Measurements from ENCODE around the gene ASMT. TPM values are rescaled to one million over a fixed set of nuclear protein-coding genes. Genes with fewer than 3 reads are reported as not detected.
A peak's percentile ranks its signal among the peaks of the same experiment; 100 is the strongest.

The ASMT gene
- total RNA-seq, 1 experiment from 2014 or later = not detected

- BruUV-seq (replicated peaks) = no TSS peak
- ATAC-seq = peak; percentile 26; the same call in 1 of the 2 replicates
- RAD21 ChIA-PET (ENCODE audit: low non-redundant PET in 1 of 2, low total read pairs in 2 of 2, uncharacterized antibody in 2 of 2, unreplicated experiment in 2 of 2) = no interaction called here
These were observed 22.9 kb upstream of the ASMT start for GRCh38 chrX:1591863-1592469.

More at GRCh38 chrX:1591863-1592469, 22.9 kb upstream of the ASMT start:
- H3K4me3 ChIP-seq (replicated peaks in 1 of 2; ENCODE audit: low read depth in 1 of 2, low read length in 2 of 2) = peak overlapping the region; percentile 80 to 86
- no peak overlapping the region for H2AFZ ChIP-seq (ENCODE audit: low read depth, low read length, poor library complexity, severe bottlenecking)
- peaks cover 3 to 10% of the 10 kb centered on the region in 2 experiments; a peak in 3 of 4 replicates for H3K4me1 ChIP-seq (ENCODE audit: control insufficient read depth in 1 of 2, insufficient read depth in 2 of 2, low read length in 2 of 2)
- no peak for TF ChIP-seq EZH2 (IDR thresholded peaks at IDR 0.05)
- TF ChIP-seq, protein P1, sequence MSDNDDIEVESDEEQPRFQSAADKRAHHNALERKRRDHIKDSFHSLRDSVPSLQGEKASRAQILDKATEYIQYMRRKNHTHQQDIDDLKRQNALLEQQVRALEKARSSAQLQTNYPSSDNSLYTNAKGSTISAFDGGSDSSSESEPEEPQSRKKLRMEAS (IDR thresholded peaks at IDR 0.05) = no peak
- TF ChIP-seq ELF1 (IDR thresholded peaks at IDR 0.05; ENCODE audit: borderline replicate concordance, low read depth) = no peak
- no peak for TF ChIP-seq CEBPB (IDR thresholded peaks at IDR 0.05; ENCODE audit: low read depth)
- TF ChIP-seq RAD21 (IDR thresholded peaks at IDR 0.05; ENCODE audit: low read depth) = no peak
- TF ChIP-seq, protein P2, sequence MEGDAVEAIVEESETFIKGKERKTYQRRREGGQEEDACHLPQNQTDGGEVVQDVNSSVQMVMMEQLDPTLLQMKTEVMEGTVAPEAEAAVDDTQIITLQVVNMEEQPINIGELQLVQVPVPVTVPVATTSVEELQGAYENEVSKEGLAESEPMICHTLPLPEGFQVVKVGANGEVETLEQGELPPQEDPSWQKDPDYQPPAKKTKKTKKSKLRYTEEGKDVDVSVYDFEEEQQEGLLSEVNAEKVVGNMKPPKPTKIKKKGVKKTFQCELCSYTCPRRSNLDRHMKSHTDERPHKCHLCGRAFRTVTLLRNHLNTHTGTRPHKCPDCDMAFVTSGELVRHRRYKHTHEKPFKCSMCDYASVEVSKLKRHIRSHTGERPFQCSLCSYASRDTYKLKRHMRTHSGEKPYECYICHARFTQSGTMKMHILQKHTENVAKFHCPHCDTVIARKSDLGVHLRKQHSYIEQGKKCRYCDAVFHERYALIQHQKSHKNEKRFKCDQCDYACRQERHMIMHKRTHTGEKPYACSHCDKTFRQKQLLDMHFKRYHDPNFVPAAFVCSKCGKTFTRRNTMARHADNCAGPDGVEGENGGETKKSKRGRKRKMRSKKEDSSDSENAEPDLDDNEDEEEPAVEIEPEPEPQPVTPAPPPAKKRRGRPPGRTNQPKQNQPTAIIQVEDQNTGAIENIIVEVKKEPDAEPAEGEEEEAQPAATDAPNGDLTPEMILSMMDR (IDR thresholded peaks at IDR 0.05 in 2 of 3, conservative IDR thresholded peaks at IDR 0.05 in 1 of 3; ENCODE audit: borderline replicate concordance in 1 of 3, insufficient read depth in 1 of 3, low read depth in 2 of 3, low read length in 2 of 3) = no peak
- no peak for TF ChIP-seq SP1 (IDR thresholded peaks at IDR 0.05; ENCODE audit: low read depth)
- no peak for TF ChIP-seq TCF7L2 (IDR thresholded peaks at IDR 0.05; ENCODE audit: borderline replicate concordance, extremely low read depth, insufficient read depth, insufficient read length)
- no peak for TF ChIP-seq ZNF274 (IDR thresholded peaks at IDR 0.05; ENCODE audit: low read depth, low read length)
- TF ChIP-seq ATF3 (IDR thresholded peaks at IDR 0.05) = no peak
- no peak for TF ChIP-seq FOSL1 (IDR thresholded peaks at IDR 0.05; ENCODE audit: low read depth)
- TF ChIP-seq SIN3A (IDR thresholded peaks at IDR 0.05; ENCODE audit: low read depth) = no peak
- no peak for TF ChIP-seq YY1 (IDR thresholded peaks at IDR 0.05; ENCODE audit: extremely low read depth, insufficient replicate concordance, low read depth, low read length)
- H3K36me3 ChIP-seq (ENCODE audit: control insufficient read depth in 1 of 2, insufficient read depth in 2 of 2, low read length in 2 of 2) = peaks cover 9 to 25% of the 10 kb centered on the region in 2 experiments; a peak in 3 of 4 replicates
- peak overlapping the region; percentile 76 for H3K9ac ChIP-seq (ENCODE audit: low read length)
- H3K9me3 ChIP-seq (ENCODE audit: control insufficient read depth in 1 of 2, insufficient read depth in 1 of 2, low read depth in 1 of 2, low read length in 2 of 2) = no peaks in the 10 kb centered on the region
- ChIA-PET CTCF (no interaction called here), POLR2A (no interaction called here)
- no peaks in the 10 kb centered on the region for H3K9me2 ChIP-seq (ENCODE audit: insufficient read depth)
- no peaks in the 10 kb centered on the region for H3K27me3 ChIP-seq (ENCODE audit: insufficient read depth, low read length)
- peak overlapping the region; percentile 67 for H3K27ac ChIP-seq (ENCODE audit: low read depth, low read length)
- no peak for DNase-seq (ENCODE audit: low read depth, low spot score)
- H4K20me1 ChIP-seq (ENCODE audit: insufficient read depth) = no peaks in the 10 kb centered on the region
- peak overlapping the region; percentile 73 for H3K4me2 ChIP-seq (ENCODE audit: low read length)
- peaks cover 51% of the 10 kb centered on the region for H3K79me2 ChIP-seq (ENCODE audit: insufficient read depth, low read length)
- intact Hi-C loops (cut with micrococcal nuclease) = no loop called here
